ENCODE data around the gene CUZD1. TPM values are rescaled to one million over a fixed set of nuclear protein-coding genes. Genes with fewer than 3 reads are reported as not detected.

CUZD1 gene
- total RNA-seq, 2 experiments from 2014 or later = 2.2 to 2.9 TPM

DNA sequence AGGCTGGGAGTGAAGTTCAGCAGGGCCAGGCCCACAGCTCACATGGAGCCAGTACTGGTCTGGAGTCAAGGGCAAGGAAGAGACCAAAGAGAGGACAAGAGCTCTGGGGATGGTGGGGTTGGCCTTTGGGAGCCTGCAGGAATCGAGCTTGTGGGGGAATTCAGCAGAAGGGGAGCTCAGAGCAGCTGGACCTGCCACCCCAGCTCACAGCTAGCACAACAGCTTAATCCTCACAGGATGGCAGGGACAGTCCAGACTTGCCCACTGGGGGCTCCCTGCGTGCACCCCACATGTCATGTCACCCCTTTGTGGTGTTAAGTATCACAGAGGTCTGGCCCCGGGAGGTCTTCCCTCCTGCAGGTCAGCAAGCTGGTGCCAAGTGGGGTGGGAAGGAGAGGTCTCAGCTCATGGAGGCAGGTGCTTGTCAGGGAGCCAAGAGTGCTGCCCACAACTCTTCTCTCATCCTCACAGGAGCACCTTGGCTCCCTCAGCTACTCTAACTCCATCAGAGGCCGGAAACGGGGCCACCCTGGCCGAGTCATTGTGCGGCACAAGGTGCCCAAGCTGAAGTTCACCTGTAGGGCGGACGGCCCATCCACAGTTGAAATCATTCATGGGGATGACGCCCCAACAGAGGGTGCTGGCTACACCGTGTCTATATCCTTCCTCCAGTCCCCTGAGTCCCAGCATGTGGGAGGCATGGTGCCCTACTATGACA lies 22.5 kb downstream of the CUZD1 start:
- CTCF ChIA-PET = no interaction called here
- POLR2A ChIA-PET = no interaction called here

DNA sequence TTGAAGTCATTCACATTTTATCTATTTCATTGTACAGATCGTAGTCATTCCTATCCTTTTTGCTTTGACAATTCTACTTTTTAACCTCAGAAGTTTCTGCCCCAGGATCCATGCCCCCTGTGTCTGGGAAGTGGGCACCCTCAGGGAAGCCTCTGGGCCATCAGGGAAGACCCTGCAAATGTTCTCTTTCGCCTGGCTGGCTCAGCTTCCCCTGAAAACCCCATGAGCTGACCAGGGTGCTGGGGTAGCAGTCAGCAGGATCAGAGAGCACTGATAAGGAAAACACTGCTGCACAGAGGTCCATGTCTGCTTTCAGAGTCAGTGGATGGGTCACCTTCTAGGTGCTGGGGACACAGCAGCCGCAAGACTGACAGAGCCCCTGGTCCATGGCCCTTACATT lies 23.8 kb downstream of the CUZD1 start:
- CTCF ChIA-PET = no interaction called here
- POLR2A ChIA-PET = no interaction called here

DNA sequence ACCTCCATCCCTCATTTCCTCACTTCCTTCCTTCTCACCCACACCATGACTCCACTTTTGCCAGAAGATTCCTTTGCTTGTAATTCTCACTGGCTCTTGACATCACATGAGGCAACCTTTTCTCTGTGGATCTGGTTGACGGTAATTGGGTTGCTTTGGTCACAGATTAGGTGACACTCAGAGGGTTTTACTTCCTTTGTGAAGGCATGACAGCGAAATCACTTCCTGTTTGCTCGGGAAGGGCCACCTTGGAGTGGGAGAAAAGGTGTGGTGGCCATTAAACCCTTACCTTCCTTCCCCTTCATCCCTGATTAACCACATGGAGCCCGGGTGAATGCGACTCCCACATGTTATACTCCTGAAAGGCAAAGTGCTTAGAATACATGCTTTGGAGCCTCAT lies 30.2 kb downstream of the CUZD1 start:
- CTCF ChIA-PET = no interaction called here
- POLR2A ChIA-PET = no interaction called here

DNA sequence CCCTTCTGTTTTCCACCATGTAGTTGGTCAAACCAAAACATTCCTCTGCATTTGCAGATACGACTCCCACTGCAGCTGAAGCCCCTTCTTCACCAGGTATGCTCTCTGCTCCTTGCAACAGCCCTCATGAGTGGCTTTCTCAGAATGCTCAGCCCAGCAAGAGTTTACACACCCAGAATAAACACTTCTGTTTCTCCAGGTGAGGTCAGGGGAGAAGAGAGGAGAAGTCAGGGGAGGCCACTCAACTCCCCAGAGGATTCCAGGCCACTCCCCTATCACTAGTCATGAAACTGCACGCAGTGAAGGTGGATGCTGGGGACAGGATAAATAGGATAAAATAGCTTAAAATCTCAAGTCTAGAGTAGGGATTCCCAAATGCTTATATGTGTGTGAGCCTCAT lies 31.2 kb downstream of the CUZD1 start:
- CTCF ChIA-PET = no interaction called here

DNA sequence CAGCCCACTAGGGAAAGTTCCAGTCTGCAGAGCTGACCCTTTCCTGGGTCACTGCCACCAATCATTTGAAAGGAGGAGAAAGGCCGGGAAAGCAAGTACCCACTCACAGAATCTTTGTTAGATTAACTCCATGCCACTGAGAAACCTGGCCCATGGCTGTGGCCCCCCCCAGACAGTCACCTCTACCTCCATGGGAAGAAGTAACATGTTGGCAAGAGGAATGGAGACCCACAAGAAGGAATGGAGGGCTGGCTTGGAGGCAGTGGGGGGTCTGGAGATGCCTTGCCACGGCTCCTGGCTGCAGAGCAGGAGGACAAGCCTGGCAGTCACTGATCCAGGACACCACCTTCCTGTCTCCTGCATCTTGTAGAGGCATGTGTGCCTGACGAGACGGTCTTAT lies 32.9 kb downstream of the CUZD1 start:
- POLR2A ChIA-PET = no interaction called here
- CTCF ChIA-PET = no interaction called here

More for the DNA sequence above, 31.2 kb downstream of the CUZD1 start:
- POLR2A ChIA-PET = no interaction called here

DNA sequence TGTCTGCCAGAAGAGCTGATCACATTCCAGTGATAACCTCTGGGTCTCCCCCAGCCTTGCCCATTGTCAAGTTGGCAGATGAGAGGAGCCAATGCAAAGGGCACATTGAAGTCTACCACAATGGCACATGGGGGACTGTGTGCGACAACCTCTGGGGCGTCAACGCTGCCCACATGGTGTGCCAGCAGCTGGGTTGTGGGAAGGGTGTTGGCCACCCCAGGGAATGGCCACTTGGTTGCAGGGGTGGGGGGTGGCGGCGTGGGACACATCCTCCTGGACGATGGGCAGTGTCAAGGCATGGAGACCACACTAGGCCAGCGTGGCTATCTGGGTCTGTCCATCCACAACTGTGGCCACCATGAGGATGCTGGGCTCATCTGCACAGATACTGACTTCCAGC lies 43.4 kb downstream of the CUZD1 start:
- CTCF ChIA-PET = no interaction called here
- POLR2A ChIA-PET = no interaction called here

DNA sequence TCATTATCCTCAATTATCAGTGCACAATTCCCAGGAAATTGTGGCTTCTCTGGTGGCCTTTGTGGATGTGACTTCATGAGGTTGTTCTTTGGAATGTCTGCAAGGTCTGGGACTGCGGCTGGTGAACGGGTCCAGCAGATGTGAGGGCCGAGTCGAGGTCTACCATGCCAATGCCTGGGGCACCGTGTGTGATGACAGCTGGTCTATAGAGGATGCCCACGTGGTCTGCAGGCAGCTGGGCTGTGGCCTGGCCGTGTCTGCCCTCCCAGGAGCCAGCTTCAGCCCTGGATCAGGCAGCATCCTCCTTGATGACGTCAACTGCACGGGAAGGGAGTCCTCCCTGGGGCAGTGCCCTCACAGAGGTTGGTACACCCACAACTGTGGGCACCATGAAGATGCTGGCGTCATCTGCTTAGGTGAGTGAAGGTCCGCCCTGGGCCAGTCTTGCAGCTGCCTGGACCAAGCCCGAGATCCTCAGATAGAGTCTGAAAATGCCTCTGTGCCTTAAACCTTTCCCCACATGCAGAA lies 46.9 kb downstream of the CUZD1 start:
- CTCF ChIA-PET = no interaction called here

DNA sequence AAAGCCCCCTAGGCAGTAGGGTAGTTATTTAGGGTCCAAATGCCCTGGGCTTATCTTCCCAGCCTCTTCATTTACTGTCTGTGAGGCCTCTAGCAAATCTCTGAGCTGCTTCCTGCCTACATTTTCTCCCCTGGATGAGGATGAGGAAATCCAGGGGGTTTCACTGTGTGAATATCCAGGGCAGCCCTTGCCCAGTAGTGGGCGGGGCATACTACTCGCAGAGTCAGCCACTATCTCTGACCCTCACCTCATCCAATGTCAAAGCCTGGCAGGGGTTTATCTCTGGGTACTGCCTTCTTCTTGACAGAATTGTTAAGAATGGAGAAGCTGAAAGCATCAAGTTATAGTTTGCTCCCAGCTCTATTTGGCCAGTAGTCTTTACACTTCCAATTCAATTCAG lies 48.9 kb downstream of the CUZD1 start:
- ChIA-PET CTCF (no interaction called here), POLR2A (no interaction called here)

More for the DNA sequence above, 46.9 kb downstream of the CUZD1 start:
- POLR2A ChIA-PET = no interaction called here

DNA sequence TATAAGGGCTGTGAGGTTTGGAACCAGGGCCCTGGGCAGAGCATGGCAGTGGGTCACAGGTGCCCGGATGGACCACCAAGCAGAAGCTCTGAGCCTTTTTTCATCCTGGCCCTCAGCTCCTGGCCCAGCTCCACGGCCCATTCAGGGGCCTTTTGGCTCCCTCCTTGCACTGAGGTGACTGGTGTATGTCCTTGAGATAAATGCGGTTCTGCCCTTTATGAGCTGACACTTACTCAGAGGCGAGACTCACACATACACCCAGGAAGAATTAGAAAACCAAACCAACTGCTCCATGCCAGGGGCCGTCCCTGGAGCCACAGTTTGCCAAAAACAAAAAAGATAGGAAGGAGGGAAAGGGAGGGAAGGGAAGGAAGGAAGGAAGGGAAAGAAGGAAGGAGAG lies 49.7 kb downstream of the CUZD1 start:
- ChIA-PET CTCF (no interaction called here), POLR2A (no interaction called here)

DNA sequence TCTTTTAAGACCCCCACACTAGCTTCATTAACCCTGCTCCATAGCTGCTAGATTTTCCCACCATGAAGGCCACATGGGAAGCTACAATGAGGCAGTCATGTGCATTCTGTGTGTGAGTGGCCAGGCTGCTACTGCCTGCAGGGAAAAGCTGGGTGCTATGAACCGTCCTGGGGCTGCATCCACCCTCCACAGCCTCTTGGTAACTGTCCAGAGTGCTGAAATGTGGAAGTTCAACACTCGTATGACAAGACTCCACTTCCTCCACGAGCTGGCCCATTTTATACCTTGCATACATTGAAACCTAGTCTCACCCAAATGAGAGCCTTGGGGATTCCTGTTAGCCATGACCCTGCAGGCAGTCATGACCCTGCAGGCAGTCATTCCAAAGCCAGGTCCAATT lies 59.4 kb downstream of the CUZD1 start:
- ChIA-PET POLR2A (no interaction called here), CTCF (no interaction called here)

DNA sequence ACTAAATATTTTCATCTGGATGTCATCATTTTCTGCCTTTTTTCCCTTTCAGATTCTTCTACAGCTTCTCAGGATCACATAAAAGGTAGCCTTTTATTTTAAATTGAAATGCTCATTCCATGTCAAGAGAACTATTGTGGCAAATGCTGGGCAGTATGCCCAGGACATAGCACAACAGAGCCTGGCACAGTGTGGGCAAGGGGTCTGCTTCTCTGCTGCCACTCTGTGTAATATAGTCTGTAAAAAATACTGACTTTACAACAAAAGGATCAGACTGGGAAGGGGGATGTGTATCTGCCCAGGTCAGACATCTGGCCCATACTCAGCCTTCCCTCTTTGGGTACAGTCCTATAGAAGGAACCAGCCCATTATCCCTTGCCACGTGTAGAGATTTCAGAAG lies 62.7 kb downstream of the CUZD1 start:
- ChIA-PET POLR2A (no interaction called here), CTCF (no interaction called here)

Other genes starting within 250 kb of the CUZD1 start
- gene C10orf120, start 146.0 kb downstream of the CUZD1 start, total RNA-seq = not detected
- gene FAM24B, start 33.7 kb upstream of the CUZD1 start, total RNA-seq = 1 to 10 TPM; 9.6 to 9.8 TPM
- gene FAM24A, start 64.8 kb upstream of the CUZD1 start, total RNA-seq = not detected
- gene C10orf88, start 108.4 kb upstream of the CUZD1 start, total RNA-seq = 10 to 100 TPM; 10.1 to 10.9 TPM
- gene PSTK, start 134.5 kb upstream of the CUZD1 start, total RNA-seq = 1 to 10 TPM; 4.9 to 6.3 TPM
- gene IKZF5, start 162.9 kb upstream of the CUZD1 start, total RNA-seq = 10 to 100 TPM; 19.6 to 23.1 TPM
- gene ACADSB, start 163.1 kb upstream of the CUZD1 start, total RNA-seq = 10 to 100 TPM; 26.6 to 27.0 TPM